PFSK-1 (cell line): Measurements from ENCODE around the gene APCDD1.

Source experiments
- FOXP2 ChIP-seq: optimal IDR thresholded peaks from 2 replicates; pipeline ENCODE3; 2011; ENCODE audit warnings: borderline replicate concordance, control low read depth, inconsistent platforms; ENCODE audit not compliant: insufficient read depth; ENCODE audit errors: extremely low read length, extremely low read depth
- POLR2AphosphoS5 ChIP-seq: IDR thresholded peaks from 2 replicates; pipeline ENCODE4 v1.6.1; 2012; ENCODE audit warnings: low read depth, mild to moderate bottlenecking, control low read depth, low read length, moderate library complexity
- SIN3A ChIP-seq: IDR thresholded peaks from 2 replicates; pipeline ENCODE4 v1.6.1; 2012; ENCODE audit warnings: mild to moderate bottlenecking, low read length, moderate library complexity, borderline replicate concordance; ENCODE audit not compliant: insufficient read depth
- TAF1 ChIP-seq: IDR thresholded peaks from 2 replicates; pipeline ENCODE4 v1.6.1; 2012; ENCODE audit warnings: low read length, control low read depth, borderline replicate concordance; ENCODE audit not compliant: insufficient read depth
- TF ChIP-seq, protein P1 (sequence below), 2 experiments: IDR thresholded peaks; 2 replicates each; pipeline versions ENCODE4 v1.6.1 to v1.8.0; 2011 to 2012; ENCODE audit warnings: low read depth in 2 of 2, low read length in 2 of 2, control low read depth in 1 of 2, inconsistent platforms in 1 of 2, mild to moderate bottlenecking in 1 of 2, moderate library complexity in 1 of 2; ENCODE audit not compliant: insufficient read depth in 1 of 2

GRCh38 chr18:10519999-10520935 lies 65.8 kb downstream of the APCDD1 start:
- TF ChIP-seq TAF1 (no peak), POLR2AphosphoS5 (no peak), FOXP2 (no peak), SIN3A (no peak)
- TF ChIP-seq, protein P1, sequence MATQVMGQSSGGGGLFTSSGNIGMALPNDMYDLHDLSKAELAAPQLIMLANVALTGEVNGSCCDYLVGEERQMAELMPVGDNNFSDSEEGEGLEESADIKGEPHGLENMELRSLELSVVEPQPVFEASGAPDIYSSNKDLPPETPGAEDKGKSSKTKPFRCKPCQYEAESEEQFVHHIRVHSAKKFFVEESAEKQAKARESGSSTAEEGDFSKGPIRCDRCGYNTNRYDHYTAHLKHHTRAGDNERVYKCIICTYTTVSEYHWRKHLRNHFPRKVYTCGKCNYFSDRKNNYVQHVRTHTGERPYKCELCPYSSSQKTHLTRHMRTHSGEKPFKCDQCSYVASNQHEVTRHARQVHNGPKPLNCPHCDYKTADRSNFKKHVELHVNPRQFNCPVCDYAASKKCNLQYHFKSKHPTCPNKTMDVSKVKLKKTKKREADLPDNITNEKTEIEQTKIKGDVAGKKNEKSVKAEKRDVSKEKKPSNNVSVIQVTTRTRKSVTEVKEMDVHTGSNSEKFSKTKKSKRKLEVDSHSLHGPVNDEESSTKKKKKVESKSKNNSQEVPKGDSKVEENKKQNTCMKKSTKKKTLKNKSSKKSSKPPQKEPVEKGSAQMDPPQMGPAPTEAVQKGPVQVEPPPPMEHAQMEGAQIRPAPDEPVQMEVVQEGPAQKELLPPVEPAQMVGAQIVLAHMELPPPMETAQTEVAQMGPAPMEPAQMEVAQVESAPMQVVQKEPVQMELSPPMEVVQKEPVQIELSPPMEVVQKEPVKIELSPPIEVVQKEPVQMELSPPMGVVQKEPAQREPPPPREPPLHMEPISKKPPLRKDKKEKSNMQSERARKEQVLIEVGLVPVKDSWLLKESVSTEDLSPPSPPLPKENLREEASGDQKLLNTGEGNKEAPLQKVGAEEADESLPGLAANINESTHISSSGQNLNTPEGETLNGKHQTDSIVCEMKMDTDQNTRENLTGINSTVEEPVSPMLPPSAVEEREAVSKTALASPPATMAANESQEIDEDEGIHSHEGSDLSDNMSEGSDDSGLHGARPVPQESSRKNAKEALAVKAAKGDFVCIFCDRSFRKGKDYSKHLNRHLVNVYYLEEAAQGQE (IDR thresholded peaks at IDR 0.05; ENCODE audit: insufficient read depth in 1 of 2, low read depth in 2 of 2, low read length in 2 of 2) = no peak
